HG03575 (cell line): ENCODE results near the gene PAOX.

Experiments used
- ATAC-seq: cut with Tn5 transposase; IDR thresholded peaks from one replicate; pipeline ENCODE4 v1.9.1; 2021; ENCODE audit not compliant: unreplicated experiment, insufficient number of reproducible peaks, low FRiP score; ENCODE audit errors: extremely low read depth

Gene PAOX

GRCh38 chr10:133379152-133379800 lies at the start of gene PAOX:
Gene PAOX (plus strand): TSS chr10:133379262. CDS start chr10:133379317, 55 bp downstream.
- no peak for ATAC-seq

- ATAC-seq, result no peak
Observed at GRCh38 chr10:133329491-133330202, 49.4 kb upstream of the PAOX start.

GRCh38 chr10:133332936-133333699 lies 45.9 kb upstream of the PAOX start:
- no peak for ATAC-seq

GRCh38 chr10:133334503-133335245 lies 44.4 kb upstream of the PAOX start:
- ATAC-seq, result no peak

GRCh38 chr10:133335246-133336117 lies 43.6 kb upstream of the PAOX start:
- no peak for ATAC-seq

GRCh38 chr10:133336118-133336576 lies 42.9 kb upstream of the PAOX start:
- no peak for ATAC-seq

- no peak for ATAC-seq
Observed at GRCh38 chr10:133336577-133337369, 42.3 kb upstream of the PAOX start, which contains the start of gene CALY. Gene CALY (minus strand): TSS chr10:133336896. CDS start chr10:133328989, 7,907 bp downstream.

- no peak for ATAC-seq
Observed at GRCh38 chr10:133337370-133337725, 41.7 kb upstream of the PAOX start.

- no peak for ATAC-seq
Observed at GRCh38 chr10:133338080-133339071, 40.7 kb upstream of the PAOX start.

GRCh38 chr10:133339708-133340380 lies 39.2 kb upstream of the PAOX start:
- no peak for ATAC-seq

GRCh38 chr10:133341983-133342382 lies 37.1 kb upstream of the PAOX start:
- no peak for ATAC-seq

- ATAC-seq, result no peak
Observed at GRCh38 chr10:133342942-133343341, 36.1 kb upstream of the PAOX start.

GRCh38 chr10:133343558-133343957 lies 35.5 kb upstream of the PAOX start:
- no peak for ATAC-seq

- ATAC-seq, result no peak
Observed at GRCh38 chr10:133344236-133344635, 34.8 kb upstream of the PAOX start.

GRCh38 chr10:133346413-133346812 lies 32.6 kb upstream of the PAOX start:
- no peak for ATAC-seq
